CD4-positive, CD25-positive, alpha-beta regulatory T cell (primary cell): Measurements from ENCODE around the gene NUDT1. TPM values are rescaled to one million over a fixed set of nuclear protein-coding genes. Genes with fewer than 3 reads are reported as not detected.

Experiments used
- ATAC-seq, 2 donors: fragments of 150-1000 bp; cut with Tn5 transposase; one replicate each; pipeline ENCODE4 v1.10.0; 2021; ENCODE audit warnings: low read depth in 2 of 2, moderate number of reproducible peaks in 2 of 2, moderate library complexity in 1 of 2
- DNase-seq, 3 donors: peaks; one replicate each; pipeline versions ENCODE4 v3.0.0 to v3.0.0-alpha.2; 2012 to 2022; ENCODE audit warnings: mixed read lengths in 1 of 3
- H3K27ac ChIP-seq: one replicate; pipeline ENCODE4 v1.7.0; 2013; ENCODE audit warnings: mild to moderate bottlenecking, low read length; ENCODE audit not compliant: insufficient read depth, poor library complexity, severe bottlenecking
- H3K27me3 ChIP-seq: one replicate; pipeline ENCODE4 v1.7.0; 2013; ENCODE audit warnings: low read length; ENCODE audit not compliant: control insufficient read depth, insufficient read depth
- H3K36me3 ChIP-seq: one replicate; pipeline ENCODE4 v1.7.0; 2013; ENCODE audit warnings: mild to moderate bottlenecking, low read length, moderate library complexity; ENCODE audit not compliant: control insufficient read depth, insufficient read depth
- H3K4me1 ChIP-seq: 2 replicates; pipeline ENCODE4 v1.7.0; 2013; ENCODE audit warnings: mild to moderate bottlenecking, low read length; ENCODE audit not compliant: insufficient read depth, control insufficient read depth, poor library complexity, severe bottlenecking
- H3K4me3 ChIP-seq: one replicate; pipeline ENCODE4 v1.7.0; 2013; ENCODE audit warnings: low read depth, mild to moderate bottlenecking, low read length, moderate library complexity
- H3K9me3 ChIP-seq, 2 experiments: 1 replicate in 1 of 2; 2 replicates in 1 of 2; pipeline ENCODE4 v1.7.0; 2013; ENCODE audit warnings: low read length in 2 of 2, mild to moderate bottlenecking in 1 of 2, moderate library complexity in 1 of 2; ENCODE audit not compliant: control insufficient read depth in 2 of 2
- H3K27ac Mint-ChIP-seq, 3 donors: one replicate each; pipeline ENCODE4 v1.8.0; 2020 to 2022; ENCODE audit warnings: mild to moderate bottlenecking in 3 of 3, mixed read lengths in 3 of 3, moderate library complexity in 2 of 3
- H3K27me3 Mint-ChIP-seq: one replicate; pipeline ENCODE4 v1.8.0; 2022; ENCODE audit warnings: mild to moderate bottlenecking, mixed read lengths
- H3K36me3 Mint-ChIP-seq: one replicate; pipeline ENCODE4 v1.8.0; 2020; ENCODE audit warnings: mixed read lengths
- H3K4me1 Mint-ChIP-seq, 4 donors: one replicate each; pipeline ENCODE4 v1.8.0; 2020 to 2022; ENCODE audit warnings: mixed read lengths in 4 of 4, mild to moderate bottlenecking in 1 of 4
- H3K4me3 Mint-ChIP-seq, 4 donors: one replicate each; pipeline ENCODE4 v1.8.0; 2020 to 2022; ENCODE audit warnings: mild to moderate bottlenecking in 4 of 4, mixed read lengths in 4 of 4, moderate library complexity in 3 of 4
- H3K9me3 Mint-ChIP-seq, 7 donors: one replicate each; pipeline ENCODE4 v1.8.0; 2020 to 2022; ENCODE audit warnings: mixed read lengths in 7 of 7, mild to moderate bottlenecking in 3 of 7, moderate library complexity in 2 of 7
- polyA plus RNA-seq, 4 donors: library from polyadenylated mRNA; unstranded; fragments of 300-500 nt; fragmentation: Illumina TruSeq; gene quantifications; one replicate each; pipeline ENCODE4 v1.2.3, GENCODE V29; 2021
- total RNA-seq: library from RNA; stranded (reverse); gene quantifications from one replicate; pipeline ENCODE4 v1.2.3, GENCODE V29; 2022

NUDT1 gene
- total and polyA plus RNA-seq, 5 donors from 2014 or later = 17.5 to 73.7 (median 69.8) TPM

- DNase-seq (no peak), ATAC-seq (no peak)
- peaks cover 0 to 1% (median 0%) of the 10 kb centered on the region in 7 donors for H3K9me3 Mint-ChIP-seq
- Histone ChIP-seq H3K27me3 (no peaks in the 10 kb centered on the region), H3K4me1 (no peaks in the 10 kb centered on the region), H3K9me3 (no peaks in the 10 kb centered on the region), H3K36me3 (peaks cover 37% of the 10 kb centered on the region), H3K4me3 (no peak overlapping the region), H3K27ac (no peak overlapping the region)
- peaks cover 0 to 9% (median 3%) of the 10 kb centered on the region in 4 donors for H3K4me1 Mint-ChIP-seq
- no peaks in the 10 kb centered on the region for H3K27me3 Mint-ChIP-seq
- H3K4me3 Mint-ChIP-seq = no peak overlapping the region
- no peak overlapping the region for H3K27ac Mint-ChIP-seq
- peaks cover 17% of the 10 kb centered on the region for H3K36me3 Mint-ChIP-seq
Observed at GRCh38 chr7:2222516-2222915, 19.5 kb upstream of the NUDT1 start.

- H3K36me3 ChIP-seq = peaks cover 37% of the 10 kb centered on the region
Observed at GRCh38 chr7:2223321-2223720, 18.7 kb upstream of the NUDT1 start.

GRCh38 chr7:2224491-2224928 lies 17.5 kb upstream of the NUDT1 start:
- H3K27ac Mint-ChIP-seq = peak overlapping the region in 1 of 3 donors; percentile 75
- Histone ChIP-seq H3K27ac (no peak overlapping the region), H3K36me3 (peaks cover 41% of the 10 kb centered on the region), H3K4me1 (no peaks in the 10 kb centered on the region), H3K4me3 (no peak overlapping the region), H3K9me3 (no peaks in the 10 kb centered on the region), H3K27me3 (no peaks in the 10 kb centered on the region)
- DNase-seq (no peak), ATAC-seq (no peak)
- H3K9me3 Mint-ChIP-seq = no peaks in the 10 kb centered on the region
- peaks cover 12% of the 10 kb centered on the region for H3K36me3 Mint-ChIP-seq
- H3K27me3 Mint-ChIP-seq = no peaks in the 10 kb centered on the region
- H3K4me1 Mint-ChIP-seq = peaks cover 0 to 16% (median 3%) of the 10 kb centered on the region in 4 donors
- H3K4me3 Mint-ChIP-seq = peak overlapping the region in 1 of 4 donors; percentile 44

More at GRCh38 chr7:2223321-2223720, 18.7 kb upstream of the NUDT1 start:
- Histone ChIP-seq H3K4me1 (no peaks in the 10 kb centered on the region), H3K9me3 (no peaks in the 10 kb centered on the region), H3K27ac (no peak overlapping the region), H3K4me3 (no peak overlapping the region), H3K27me3 (no peaks in the 10 kb centered on the region)
- peaks cover 0 to 1% (median 0%) of the 10 kb centered on the region in 7 donors for H3K9me3 Mint-ChIP-seq
- ATAC-seq = no peak
- H3K36me3 Mint-ChIP-seq = peaks cover 12% of the 10 kb centered on the region
- H3K4me1 Mint-ChIP-seq = peaks cover 0 to 14% (median 3%) of the 10 kb centered on the region in 4 donors
- H3K27ac Mint-ChIP-seq = no peak overlapping the region
- no peak overlapping the region for H3K4me3 Mint-ChIP-seq
- no peaks in the 10 kb centered on the region for H3K27me3 Mint-ChIP-seq
- DNase-seq = no peak

- DNase-seq = no peak
- H3K36me3 Mint-ChIP-seq = peaks cover 13% of the 10 kb centered on the region
- Histone ChIP-seq H3K27me3 (no peaks in the 10 kb centered on the region), H3K36me3 (peaks cover 41% of the 10 kb centered on the region), H3K27ac (no peak overlapping the region), H3K9me3 (no peaks in the 10 kb centered on the region), H3K4me1 (no peaks in the 10 kb centered on the region), H3K4me3 (no peak overlapping the region)
- H3K27me3 Mint-ChIP-seq = no peaks in the 10 kb centered on the region
- no peaks in the 10 kb centered on the region for H3K9me3 Mint-ChIP-seq
- H3K4me3 Mint-ChIP-seq = no peak overlapping the region
- H3K27ac Mint-ChIP-seq = no peak overlapping the region
- peaks cover 0 to 20% (median 6%) of the 10 kb centered on the region in 4 donors for H3K4me1 Mint-ChIP-seq
- ATAC-seq = no peak
Observed at GRCh38 chr7:2224934-2225333, 17.1 kb upstream of the NUDT1 start.

GRCh38 chr7:2225336-2225735 lies 16.7 kb upstream of the NUDT1 start:
- H3K36me3 ChIP-seq = peaks cover 41% of the 10 kb centered on the region
- Mint-ChIP-seq H3K27ac (no peak overlapping the region), H3K4me1 (peaks cover 0 to 24% (median 10%) of the 10 kb centered on the region in 4 donors), H3K4me3 (no peak overlapping the region), H3K36me3 (peaks cover 15% of the 10 kb centered on the region), H3K27me3 (no peaks in the 10 kb centered on the region), H3K9me3 (no peaks in the 10 kb centered on the region)
- no peaks in the 10 kb centered on the region for H3K27me3 ChIP-seq
- DNase-seq = no peak
- H3K4me3 ChIP-seq = no peak overlapping the region
- no peak overlapping the region for H3K27ac ChIP-seq
- H3K9me3 ChIP-seq = no peaks in the 10 kb centered on the region
- ATAC-seq = no peak
- peaks cover 3% of the 10 kb centered on the region for H3K4me1 ChIP-seq

- no peak for DNase-seq
- Mint-ChIP-seq H3K9me3 (no peaks in the 10 kb centered on the region), H3K27ac (no peak overlapping the region), H3K4me3 (no peak overlapping the region), H3K4me1 (peaks cover 0 to 29% (median 10%) of the 10 kb centered on the region in 4 donors), H3K27me3 (no peaks in the 10 kb centered on the region), H3K36me3 (peaks cover 15% of the 10 kb centered on the region)
- Histone ChIP-seq H3K4me3 (no peak overlapping the region), H3K27me3 (no peaks in the 10 kb centered on the region), H3K36me3 (peaks cover 41% of the 10 kb centered on the region), H3K9me3 (no peaks in the 10 kb centered on the region), H3K27ac (no peak overlapping the region), H3K4me1 (peaks cover 8% of the 10 kb centered on the region)
- no peak for ATAC-seq
Observed at GRCh38 chr7:2225830-2226229, 16.2 kb upstream of the NUDT1 start.

- no peaks in the 10 kb centered on the region for H3K27me3 ChIP-seq
- H3K27ac ChIP-seq = no peak overlapping the region
- no peaks in the 10 kb centered on the region for H3K9me3 ChIP-seq
- H3K4me3 ChIP-seq = no peak overlapping the region
- peaks cover 23% of the 10 kb centered on the region for H3K4me1 ChIP-seq
- no peak overlapping the region for H3K4me3 Mint-ChIP-seq
- H3K36me3 ChIP-seq = peaks cover 33% of the 10 kb centered on the region
- no peaks in the 10 kb centered on the region for H3K27me3 Mint-ChIP-seq
- DNase-seq (no peak), ATAC-seq (no peak)
- H3K36me3 Mint-ChIP-seq = peaks cover 12% of the 10 kb centered on the region
- peaks cover 0 to 41% (median 16%) of the 10 kb centered on the region in 4 donors for H3K4me1 Mint-ChIP-seq
- no peaks in the 10 kb centered on the region for H3K9me3 Mint-ChIP-seq
- H3K27ac Mint-ChIP-seq = no peak overlapping the region
Observed at GRCh38 chr7:2227699-2228098, 14.3 kb upstream of the NUDT1 start.

GRCh38 chr7:2228921-2229320 lies 13.1 kb upstream of the NUDT1 start:
- Mint-ChIP-seq H3K36me3 (peaks cover 12% of the 10 kb centered on the region), H3K27ac (peak overlapping the region in 1 of 3 donors; percentile 69), H3K4me3 (peak overlapping the region in 1 of 4 donors; percentile 38), H3K27me3 (no peaks in the 10 kb centered on the region), H3K9me3 (no peaks in the 10 kb centered on the region), H3K4me1 (peaks cover 0 to 50% (median 19%) of the 10 kb centered on the region in 4 donors)
- Histone ChIP-seq H3K36me3 (peaks cover 33% of the 10 kb centered on the region), H3K4me1 (peaks cover 28% of the 10 kb centered on the region), H3K27me3 (no peaks in the 10 kb centered on the region), H3K27ac (no peak overlapping the region), H3K4me3 (no peak overlapping the region), H3K9me3 (no peaks in the 10 kb centered on the region)
- DNase-seq (no peak), ATAC-seq (no peak)
